ENCODE measurements around the gene MTMR11.
"Not testable (repeated sequence)": the region's sequence is repeated elsewhere in the genome, so short reads cannot be mapped to it uniquely, and the experiment has no call there.

MTMR11 gene

GRCh38 chr1:149962736-149963135 is 26.1 kb upstream of the MTMR11 start:
- Histone ChIP-seq H3K4me2 (ENCODE audit: low read depth, low read length, poor library complexity, severe bottlenecking) (no peak overlapping the region), H3K36me3 (ENCODE audit: insufficient read depth, low read length) (peaks cover 21% of the 10 kb centered on the region; the same call in 1 of the 2 replicates), H3K9me2 (replicated peaks; ENCODE audit: low read depth, low read length) (no peaks in the 10 kb centered on the region), H3F3A (ENCODE audit: low read depth) (no peaks in the 10 kb centered on the region), H3K4me1 (ENCODE audit: insufficient read depth, low read length, poor library complexity, severe bottlenecking) (peaks cover 8% of the 10 kb centered on the region), H2AFZ (ENCODE audit: low read length) (peak overlapping the region; percentile 69; the same call in 1 of the 2 replicates), H3K9me3 (ENCODE audit: insufficient read depth, low read depth, low read length) (no peaks in the 10 kb centered on the region), H3K4me3 (ENCODE audit: low read length, poor library complexity, severe bottlenecking) (no peak overlapping the region), H4K20me1 (ENCODE audit: insufficient read depth, low read length, poor library complexity, severe bottlenecking) (no peaks in the 10 kb centered on the region), H3K27me3 (ENCODE audit: insufficient read depth, low read length, poor library complexity, severe bottlenecking) (no peaks in the 10 kb centered on the region), H3K9ac (ENCODE audit: low read depth, low read length, poor library complexity, severe bottlenecking) (no peak overlapping the region), H3K79me2 (ENCODE audit: insufficient read depth, low read length) (no peaks in the 10 kb centered on the region)
- TF ChIP-seq EZH2phosphoT487 (IDR thresholded peaks at IDR 0.05; ENCODE audit: borderline replicate concordance) (no peak), CTCF (conservative IDR thresholded peaks at IDR 0.05; ENCODE audit: low read length) (no peak)

- no peak overlapping the region for H3K9ac ChIP-seq (ENCODE audit: low read depth, low read length, poor library complexity, severe bottlenecking)
- H3K4me3 ChIP-seq (ENCODE audit: low read length, poor library complexity, severe bottlenecking): no peak overlapping the region
- no peaks in the 10 kb centered on the region for H4K20me1 ChIP-seq (ENCODE audit: insufficient read depth, low read length, poor library complexity, severe bottlenecking)
- no peaks in the 10 kb centered on the region for H3K79me2 ChIP-seq (ENCODE audit: insufficient read depth, low read length)
- no peaks in the 10 kb centered on the region for H3K9me2 ChIP-seq (replicated peaks; ENCODE audit: low read depth, low read length)
- H3K36me3 ChIP-seq (ENCODE audit: insufficient read depth, low read length): peaks cover 18% of the 10 kb centered on the region; the same call in 1 of the 2 replicates
- H3K4me2 ChIP-seq (ENCODE audit: low read depth, low read length, poor library complexity, severe bottlenecking): peak overlapping the region; percentile 36
- no peaks in the 10 kb centered on the region for H3K27me3 ChIP-seq (ENCODE audit: insufficient read depth, low read length, poor library complexity, severe bottlenecking)
- peak overlapping the region; percentile 69 for H2AFZ ChIP-seq (ENCODE audit: low read length)
- no peaks in the 10 kb centered on the region for H3F3A ChIP-seq (ENCODE audit: low read depth)
- H3K4me1 ChIP-seq (ENCODE audit: insufficient read depth, low read length, poor library complexity, severe bottlenecking): peaks cover 8% of the 10 kb centered on the region
- no peaks in the 10 kb centered on the region for H3K9me3 ChIP-seq (ENCODE audit: insufficient read depth, low read depth, low read length)
- TF ChIP-seq CTCF (conservative IDR thresholded peaks at IDR 0.05; ENCODE audit: low read length) (peak; percentile 82), EZH2phosphoT487 (IDR thresholded peaks at IDR 0.05; ENCODE audit: borderline replicate concordance) (no peak)
Observed at GRCh38 chr1:149962039-149962647, 25.5 kb upstream of the MTMR11 start.

GRCh38 chr1:149957548-149957947 is 20.9 kb upstream of the MTMR11 start:
- H3K4me1 ChIP-seq (ENCODE audit: insufficient read depth, low read length, poor library complexity, severe bottlenecking); H3K27me3 ChIP-seq (ENCODE audit: insufficient read depth, low read length, poor library complexity, severe bottlenecking); H3K9me3 ChIP-seq (ENCODE audit: insufficient read depth, low read depth, low read length): not testable (repeated sequence)

GRCh38 chr1:149949911-149950310 is 13.2 kb upstream of the MTMR11 start:
- H4K20me1 ChIP-seq (ENCODE audit: insufficient read depth, low read length, poor library complexity, severe bottlenecking): no peaks in the 10 kb centered on the region
- H3K9me3 ChIP-seq (ENCODE audit: insufficient read depth, low read depth, low read length): no peaks in the 10 kb centered on the region
- no peak overlapping the region for H3K9ac ChIP-seq (ENCODE audit: low read depth, low read length, poor library complexity, severe bottlenecking)
- H2AFZ ChIP-seq (ENCODE audit: low read length): no peak overlapping the region
- H3K9me2 ChIP-seq (replicated peaks; ENCODE audit: low read depth, low read length): no peaks in the 10 kb centered on the region
- H3K4me3 ChIP-seq (ENCODE audit: low read length, poor library complexity, severe bottlenecking): no peak overlapping the region
- TF ChIP-seq EZH2phosphoT487 (IDR thresholded peaks at IDR 0.05; ENCODE audit: borderline replicate concordance): no peak
- no peak for TF ChIP-seq CTCF (conservative IDR thresholded peaks at IDR 0.05; ENCODE audit: low read length)
- no peaks in the 10 kb centered on the region for H3K79me2 ChIP-seq (ENCODE audit: insufficient read depth, low read length)
- 0 out of 2 replicates have a peak, but pooled peaks cover 3% of the 10 kb centered on the region for H3F3A ChIP-seq (ENCODE audit: low read depth)
- H3K4me1 ChIP-seq (ENCODE audit: insufficient read depth, low read length, poor library complexity, severe bottlenecking): no peaks in the 10 kb centered on the region
- H3K36me3 ChIP-seq (ENCODE audit: insufficient read depth, low read length): peaks cover 7% of the 10 kb centered on the region; the same call in 1 of the 2 replicates
- no peaks in the 10 kb centered on the region for H3K27me3 ChIP-seq (ENCODE audit: insufficient read depth, low read length, poor library complexity, severe bottlenecking)
- H3K4me2 ChIP-seq (ENCODE audit: low read depth, low read length, poor library complexity, severe bottlenecking): no peak overlapping the region

More at GRCh38 chr1:149957548-149957947, 20.9 kb upstream of the MTMR11 start:
- H3K4me2 ChIP-seq (ENCODE audit: low read depth, low read length, poor library complexity, severe bottlenecking); H4K20me1 ChIP-seq (ENCODE audit: insufficient read depth, low read length, poor library complexity, severe bottlenecking); H3K4me3 ChIP-seq (ENCODE audit: low read length, poor library complexity, severe bottlenecking); H3K9me2 ChIP-seq (replicated peaks; ENCODE audit: low read depth, low read length); H3K36me3 ChIP-seq (ENCODE audit: insufficient read depth, low read length); H3F3A ChIP-seq (ENCODE audit: low read depth); H2AFZ ChIP-seq (ENCODE audit: low read length); H3K9ac ChIP-seq (ENCODE audit: low read depth, low read length, poor library complexity, severe bottlenecking); H3K79me2 ChIP-seq (ENCODE audit: insufficient read depth, low read length): not testable (repeated sequence)
